Mucosa of descending colon (tissue), 3 donors: ENCODE data around the gene FOXA2. TPM values are rescaled to one million over a fixed set of nuclear protein-coding genes. Genes with fewer than 3 reads are reported as not detected.

Experiments
- ATAC-seq: fragments of 200-7000 bp; cut with Tn5 transposase; one replicate; pipeline ENCODE4 v1.9.1; 2020; ENCODE audit warnings: mild to moderate bottlenecking, moderate library complexity
- DNase-seq, 3 donors: peaks; one replicate each; pipeline ENCODE4 v3.0.0-alpha.2; 2020
- H3K36me3 ChIP-seq: fragments of 200-600 bp; one replicate; pipeline ENCODE4 v1.8.0; 2021; ENCODE audit warnings: low read depth, mild to moderate bottlenecking
- H3K4me1 ChIP-seq: fragments of 200-600 bp; one replicate; pipeline ENCODE4 v1.8.0; 2021; ENCODE audit warnings: low read depth, mild to moderate bottlenecking
- H3K4me3 ChIP-seq: fragments of 200-600 bp; one replicate; pipeline ENCODE4 v1.8.0; 2021; ENCODE audit warnings: mild to moderate bottlenecking
- H3K9me3 ChIP-seq: fragments of 200-600 bp; one replicate; pipeline ENCODE4 v1.8.0; 2021; ENCODE audit warnings: mild to moderate bottlenecking
- intact Hi-C, 2 donors: fragments of 100-400 bp; cut with DNase I in 1 of 2; cut with micrococcal nuclease in 1 of 2; formaldehyde crosslinking; loops; one replicate each; pipeline versions ENCODE4 v1.11.0 to v1.11.1; 2022; cut with DNase I, micrococcal nuclease
- long read RNA-seq, 2 donors: library from polyadenylated mRNA; unstranded; transcript quantifications; one replicate each; pipeline ENCODE4 v2.0.0, GENCODE V29; 2019 to 2021
- total RNA-seq, 3 donors: library from RNA; stranded (reverse); fragmentation: NEBNext Ultra II Directional in 2 of 3; extraction: Animal tissue kit (Norgen Biotek cat#: 25700) in 2 of 3; gene quantifications; one replicate each; pipeline versions ENCODE4 v1.2.1 to v1.2.4, GENCODE V29; 2021 to 2023
- TF ChIP-seq, protein P1 (sequence below): fragments of 200-600 bp; IDR thresholded peaks from one replicate; pipeline ENCODE4 v1.8.0; 2022; ENCODE audit warnings: antibody characterized with exemption, mild to moderate bottlenecking
- donor health status: DM: no; HTN: no; CAD: no; lungs with moderate emphysema.
- donor health status: DM: no; HTN: no; CAD: no.
- donor health status: DM: no; HTN: yes; CAD: no.

The FOXA2 gene
- total RNA-seq, result 10 to 100 TPM in 2 of 3 donors, 1 to 10 TPM in 1; 6.2 to 25.3 (median 11.9) TPM
- long read RNA-seq, donor 1, partial matches to known transcripts, result 2 of 3 reads
- long read RNA-seq, donor 1, other reads (novel, unspliced or antisense), result 0 of 3 reads
- long read RNA-seq, donor 2, partial matches to known transcripts, result 0 of 3 reads
- long read RNA-seq, donor 2, other reads (novel, unspliced or antisense), result 3 of 3 reads

- Histone ChIP-seq H3K4me3 (peak within 1 kb of the TSS; percentile 46), H3K36me3 (no peaks in the 10 kb centered on the region), H3K4me1 (peaks cover 7% of the 10 kb centered on the region), H3K9me3 (no peaks in the 10 kb centered on the region)
- TF ChIP-seq, protein P1, sequence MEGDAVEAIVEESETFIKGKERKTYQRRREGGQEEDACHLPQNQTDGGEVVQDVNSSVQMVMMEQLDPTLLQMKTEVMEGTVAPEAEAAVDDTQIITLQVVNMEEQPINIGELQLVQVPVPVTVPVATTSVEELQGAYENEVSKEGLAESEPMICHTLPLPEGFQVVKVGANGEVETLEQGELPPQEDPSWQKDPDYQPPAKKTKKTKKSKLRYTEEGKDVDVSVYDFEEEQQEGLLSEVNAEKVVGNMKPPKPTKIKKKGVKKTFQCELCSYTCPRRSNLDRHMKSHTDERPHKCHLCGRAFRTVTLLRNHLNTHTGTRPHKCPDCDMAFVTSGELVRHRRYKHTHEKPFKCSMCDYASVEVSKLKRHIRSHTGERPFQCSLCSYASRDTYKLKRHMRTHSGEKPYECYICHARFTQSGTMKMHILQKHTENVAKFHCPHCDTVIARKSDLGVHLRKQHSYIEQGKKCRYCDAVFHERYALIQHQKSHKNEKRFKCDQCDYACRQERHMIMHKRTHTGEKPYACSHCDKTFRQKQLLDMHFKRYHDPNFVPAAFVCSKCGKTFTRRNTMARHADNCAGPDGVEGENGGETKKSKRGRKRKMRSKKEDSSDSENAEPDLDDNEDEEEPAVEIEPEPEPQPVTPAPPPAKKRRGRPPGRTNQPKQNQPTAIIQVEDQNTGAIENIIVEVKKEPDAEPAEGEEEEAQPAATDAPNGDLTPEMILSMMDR, result no peak
- intact Hi-C loops, result no loop called here
- ATAC-seq (peak; percentile 83), DNase-seq (peak; percentile 87 to 91 (median 91))
Observed at GRCh38 chr20:22584522-22584921, at the start of gene FOXA2. FOXA2 (minus strand) TSS chr20:22584572; CDS start chr20:22584278, 294 bp downstream.

DNA sequence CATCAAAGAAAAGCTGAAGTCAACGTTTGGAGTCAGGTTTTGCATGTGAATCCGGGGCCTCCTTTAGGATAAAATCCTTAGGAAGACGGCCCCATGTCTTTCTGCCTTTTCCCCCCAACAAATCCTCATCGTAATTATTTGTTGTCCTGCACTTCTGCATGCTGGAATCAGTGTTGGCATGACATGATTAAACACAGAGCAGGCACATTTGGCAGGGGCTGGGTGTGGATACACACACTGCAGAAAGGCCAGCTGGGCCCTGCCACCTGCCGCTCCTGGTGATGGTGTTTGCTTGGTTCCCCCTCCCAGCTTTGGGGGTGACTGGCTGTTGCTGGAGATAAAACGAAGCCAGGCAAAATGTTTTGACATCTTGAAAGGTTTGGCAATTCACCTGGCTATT lies 46.3 kb upstream of the FOXA2 start:
- H3K9me3 ChIP-seq, result no peaks in the 10 kb centered on the region
- DNase-seq (no peak), ATAC-seq (no peak)
- no peaks in the 10 kb centered on the region for H3K36me3 ChIP-seq
- H3K4me1 ChIP-seq, result no peaks in the 10 kb centered on the region
- H3K4me3 ChIP-seq, result no peak overlapping the region
- TF ChIP-seq, protein P1, result no peak
- intact Hi-C loops, result no loop called here

GRCh38 chr20:22629927-22630326 lies 45.6 kb upstream of the FOXA2 start:
- DNase-seq, result no peak
- Histone ChIP-seq H3K9me3 (no peaks in the 10 kb centered on the region), H3K36me3 (no peaks in the 10 kb centered on the region), H3K4me3 (no peak overlapping the region), H3K4me1 (no peaks in the 10 kb centered on the region)
- no peak for ATAC-seq
- TF ChIP-seq, protein P1, result no peak
- intact Hi-C loops, result loop anchor here in 1 of 2 donors (10.0 kb wide), 1 partner anchor 205 kb away; no protein-coding TSS in a partner anchor

DNA sequence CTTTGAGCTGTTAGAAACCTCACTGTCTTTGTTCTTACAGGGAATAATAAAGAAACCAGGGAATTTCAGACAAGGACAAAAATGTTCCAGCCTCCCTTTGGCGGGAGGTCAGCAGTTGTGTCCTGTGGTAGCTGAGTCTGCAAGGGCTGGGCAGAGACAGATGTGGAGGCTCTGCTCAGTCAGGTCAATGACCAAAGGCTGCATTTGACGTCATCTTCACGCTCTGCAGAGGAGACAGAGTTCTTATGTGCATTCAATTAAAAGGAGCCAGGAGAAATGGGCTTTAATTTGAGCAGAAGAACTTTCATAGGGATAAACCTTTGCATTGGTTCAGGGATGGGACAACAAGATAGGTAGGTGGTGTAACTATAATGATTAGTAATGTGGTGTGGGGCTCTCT lies 45.1 kb upstream of the FOXA2 start:
- TF ChIP-seq, protein P1, result no peak
- intact Hi-C loops, result loop anchor here in 1 of 2 donors (10.0 kb wide), 1 partner anchor 205 kb away; no protein-coding TSS in a partner anchor
- no peak for ATAC-seq

GRCh38 chr20:22626496-22626895 lies 42.1 kb upstream of the FOXA2 start:
- no peak for ATAC-seq
- intact Hi-C loops, result loop anchor here in 1 of 2 donors (10.0 kb wide), 1 partner anchor 208 kb away; no protein-coding TSS in a partner anchor

More for the DNA sequence above, 45.1 kb upstream of the FOXA2 start:
- Histone ChIP-seq H3K36me3 (no peaks in the 10 kb centered on the region), H3K9me3 (no peaks in the 10 kb centered on the region), H3K4me3 (no peak overlapping the region), H3K4me1 (no peaks in the 10 kb centered on the region)
- DNase-seq, result no peak

More at GRCh38 chr20:22626496-22626895, 42.1 kb upstream of the FOXA2 start:
- TF ChIP-seq, protein P1, result no peak
- DNase-seq, result no peak
- H3K36me3 ChIP-seq, result no peaks in the 10 kb centered on the region
- H3K4me3 ChIP-seq, result no peak overlapping the region
- no peaks in the 10 kb centered on the region for H3K4me1 ChIP-seq
- no peaks in the 10 kb centered on the region for H3K9me3 ChIP-seq
